GM19372 (cell line): Measurements from ENCODE around the gene OGT.

Source experiments
- ATAC-seq: cut with Tn5 transposase; IDR thresholded peaks from one replicate; pipeline ENCODE4 v1.9.1; 2021; ENCODE audit warnings: mild to moderate bottlenecking, low read depth, moderate library complexity; ENCODE audit not compliant: unreplicated experiment

OGT gene

DNA sequence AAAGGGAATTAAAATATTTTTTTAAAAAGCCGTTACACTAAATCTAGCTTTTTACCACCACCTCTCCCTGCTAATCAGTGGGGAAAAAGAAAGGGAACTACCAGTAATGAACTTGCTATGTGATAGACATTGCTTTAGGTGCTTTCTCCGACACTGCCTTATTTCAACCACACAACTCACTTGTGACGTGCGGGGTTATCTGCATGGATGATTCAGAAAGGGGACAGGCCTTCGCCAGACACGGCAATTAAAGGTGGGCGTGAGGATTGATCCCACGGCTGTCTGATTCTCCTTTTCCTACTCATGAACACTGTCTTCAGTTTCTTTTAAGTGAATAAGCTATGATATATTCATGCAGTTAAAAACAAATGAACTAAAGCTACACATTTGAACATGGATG lies 86.3 kb downstream of the OGT start:
- ATAC-seq: no peak

GRCh38 chrX:71619986-71620385 lies 87.1 kb downstream of the OGT start:
- no peak for ATAC-seq

- ATAC-seq: no peak
Measured at GRCh38 chrX:71621603-71622002, 88.7 kb downstream of the OGT start.

GRCh38 chrX:71622032-71622575 lies 89.2 kb downstream of the OGT start:
- no peak for ATAC-seq

DNA sequence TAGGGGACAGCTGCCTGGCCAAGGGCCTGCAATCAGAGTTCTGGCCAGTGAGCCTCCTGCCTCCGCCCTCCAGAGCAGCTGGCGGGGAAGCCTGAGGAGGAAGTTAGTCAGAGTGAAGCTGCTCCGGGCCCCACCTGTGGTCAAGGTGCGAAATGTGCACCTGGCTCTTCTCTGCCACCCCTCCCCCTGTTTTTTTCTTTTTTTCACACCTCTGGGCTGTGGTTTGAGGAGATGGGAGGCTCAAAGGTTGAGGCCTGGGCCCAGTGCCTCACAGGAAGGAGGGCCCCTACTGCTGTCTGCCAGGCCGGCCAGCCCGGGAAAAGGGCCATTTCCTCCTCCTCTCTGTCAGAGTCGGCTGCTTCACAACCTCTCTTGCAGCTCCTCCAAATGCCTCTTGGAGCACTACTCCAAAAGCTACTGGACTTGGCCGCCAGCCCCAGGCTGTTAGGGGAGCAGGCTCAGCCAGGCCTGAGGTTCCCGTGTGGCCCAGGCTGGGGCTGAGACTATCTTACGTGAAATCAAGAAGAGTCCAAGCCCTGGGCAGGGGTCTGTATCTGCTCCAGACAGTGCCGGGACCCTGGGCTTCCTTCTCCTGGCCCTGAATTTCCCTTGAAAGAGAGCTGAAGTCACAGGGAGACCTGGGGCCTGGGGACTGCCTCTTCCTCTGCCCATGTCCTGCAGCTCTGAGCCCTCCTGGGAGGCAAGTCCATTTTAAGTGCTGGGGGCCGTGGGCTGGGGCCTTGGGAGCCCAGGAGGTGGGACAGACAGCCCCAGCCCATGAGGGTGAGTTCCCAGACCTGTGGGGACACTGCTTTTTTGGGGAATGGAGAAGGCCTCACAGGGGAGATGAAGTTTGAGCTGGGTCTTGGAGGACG lies 89.9 kb downstream of the OGT start:
- peak; percentile 56 for ATAC-seq

DNA sequence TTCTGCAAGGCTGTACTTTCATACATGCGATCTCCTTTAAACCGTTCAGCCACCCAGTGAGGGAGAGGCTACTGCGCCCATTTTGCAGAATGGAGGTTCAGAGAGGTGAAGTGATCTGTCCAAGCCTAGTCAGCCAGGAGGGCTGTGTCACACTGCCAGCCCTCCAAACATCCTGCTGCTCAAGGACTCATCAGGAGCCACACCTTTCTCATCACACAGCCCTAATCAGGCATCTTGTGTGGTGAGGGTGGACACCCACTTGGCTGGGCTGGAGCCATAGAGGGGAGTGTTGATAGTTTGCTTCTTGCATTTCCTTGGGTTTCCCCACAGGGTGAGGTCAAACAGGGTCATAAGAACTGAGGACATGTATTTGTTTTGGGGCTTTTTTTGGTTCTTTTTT lies 90.8 kb downstream of the OGT start:
- no peak for ATAC-seq

DNA sequence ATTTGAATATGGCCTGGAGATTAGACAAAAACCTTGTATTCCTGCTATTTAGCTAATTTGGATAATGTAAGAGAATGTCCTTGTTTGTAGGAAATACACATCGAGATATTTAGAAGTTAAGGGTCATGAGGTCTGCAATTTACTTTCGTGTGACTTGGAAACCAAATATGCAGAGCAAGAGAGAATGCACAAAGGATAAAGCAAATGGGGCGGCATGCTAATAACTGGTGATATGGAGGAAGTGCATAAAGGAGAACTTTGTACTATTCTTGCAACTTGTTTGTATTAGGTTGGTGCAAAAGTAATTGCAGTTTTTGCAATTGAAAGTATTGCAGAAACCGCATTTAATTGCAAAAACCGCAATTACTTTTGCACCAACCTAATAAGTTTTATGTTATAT lies 92.6 kb downstream of the OGT start:
- no peak for ATAC-seq
